Panc1 (cell line): ENCODE results near the gene MAMLD1.

ENCODE experiments used
- CTCF ChIP-seq: fragments of 450-650 bp; IDR thresholded peaks from 2 replicates; pipeline ENCODE4 v1.5.1; 2017; ENCODE audit warnings: mild to moderate bottlenecking
- POLR2AphosphoS5 ChIP-seq: IDR thresholded peaks from 2 replicates; pipeline ENCODE4 v1.6.1; 2012; ENCODE audit warnings: mild to moderate bottlenecking, low read depth, low read length, moderate library complexity

- no peak for TF ChIP-seq POLR2AphosphoS5
- no peak for TF ChIP-seq CTCF
Measured at GRCh38 chrX:150405006-150405405, 41.9 kb downstream of the MAMLD1 start.
